ENCODE data around the gene PLXND1.

Gene PLXND1

GRCh38 chr3:129602730-129603560 is 3.5 kb downstream of the PLXND1 start:
- H3K27ac Mint-ChIP-seq, result no peak overlapping the region
- H3K4me3 Mint-ChIP-seq, result no peak overlapping the region
- H3K4me1 Mint-ChIP-seq, result peaks cover 17% of the 10 kb centered on the region
- no peak for ATAC-seq
- H3K36me3 Mint-ChIP-seq, result no peaks in the 10 kb centered on the region
- no peaks in the 10 kb centered on the region for H3K9me3 Mint-ChIP-seq
- H3K27me3 Mint-ChIP-seq, result peaks cover 36% of the 10 kb centered on the region

GRCh38 chr3:129602309-129602708 is 4.2 kb downstream of the PLXND1 start:
- Mint-ChIP-seq H3K4me3 (no peak overlapping the region), H3K27ac (no peak overlapping the region), H3K9me3 (no peaks in the 10 kb centered on the region), H3K4me1 (peaks cover 13% of the 10 kb centered on the region), H3K27me3 (peaks cover 30% of the 10 kb centered on the region), H3K36me3 (no peaks in the 10 kb centered on the region)
- no peak for ATAC-seq

- Mint-ChIP-seq H3K27ac (no peak overlapping the region), H3K4me3 (no peak overlapping the region), H3K9me3 (no peaks in the 10 kb centered on the region), H3K27me3 (peaks cover 24% of the 10 kb centered on the region), H3K4me1 (peaks cover 7% of the 10 kb centered on the region), H3K36me3 (no peaks in the 10 kb centered on the region)
- no peak for ATAC-seq
Measured at GRCh38 chr3:129601713-129602112, 4.8 kb downstream of the PLXND1 start.

- Mint-ChIP-seq H3K4me3 (no peak overlapping the region), H3K27ac (no peak overlapping the region), H3K36me3 (no peaks in the 10 kb centered on the region), H3K27me3 (peaks cover 15% of the 10 kb centered on the region), H3K4me1 (peaks cover under 1% of the 10 kb centered on the region), H3K9me3 (no peaks in the 10 kb centered on the region)
- ATAC-seq, result no peak
Measured at GRCh38 chr3:129600348-129600747, 6.1 kb downstream of the PLXND1 start.

- no peak for ATAC-seq
- H3K9me3 Mint-ChIP-seq, result no peaks in the 10 kb centered on the region
- no peaks in the 10 kb centered on the region for H3K4me1 Mint-ChIP-seq
- no peak overlapping the region for H3K27ac Mint-ChIP-seq
- H3K36me3 Mint-ChIP-seq, result no peaks in the 10 kb centered on the region
- H3K27me3 Mint-ChIP-seq, result peaks cover 8% of the 10 kb centered on the region
- no peak overlapping the region for H3K4me3 Mint-ChIP-seq
Measured at GRCh38 chr3:129599607-129600006, 6.9 kb downstream of the PLXND1 start.

- ATAC-seq, result no peak
- H3K36me3 Mint-ChIP-seq, result no peaks in the 10 kb centered on the region
- no peak overlapping the region for H3K27ac Mint-ChIP-seq
- peaks cover 8% of the 10 kb centered on the region for H3K27me3 Mint-ChIP-seq
- peaks cover under 1% of the 10 kb centered on the region for H3K4me1 Mint-ChIP-seq
- no peaks in the 10 kb centered on the region for H3K9me3 Mint-ChIP-seq
- H3K4me3 Mint-ChIP-seq, result no peak overlapping the region
Measured at GRCh38 chr3:129599073-129599472, 7.4 kb downstream of the PLXND1 start.

GRCh38 chr3:129598484-129598883 is 8.0 kb downstream of the PLXND1 start:
- no peak overlapping the region for H3K27ac Mint-ChIP-seq

GRCh38 chr3:129598000-129598381 is 8.5 kb downstream of the PLXND1 start:
- Mint-ChIP-seq H3K27ac (no peak overlapping the region), H3K4me1 (peaks cover 11% of the 10 kb centered on the region), H3K27me3 (peaks cover 16% of the 10 kb centered on the region), H3K36me3 (no peaks in the 10 kb centered on the region), H3K4me3 (no peak overlapping the region), H3K9me3 (no peaks in the 10 kb centered on the region)
- no peak for ATAC-seq

More at GRCh38 chr3:129598484-129598883, 8.0 kb downstream of the PLXND1 start:
- Mint-ChIP-seq H3K27me3 (peaks cover 11% of the 10 kb centered on the region), H3K4me3 (no peak overlapping the region), H3K9me3 (no peaks in the 10 kb centered on the region), H3K36me3 (no peaks in the 10 kb centered on the region), H3K4me1 (peaks cover 6% of the 10 kb centered on the region)
- no peak for ATAC-seq

GRCh38 chr3:129597087-129597999 is 9.1 kb downstream of the PLXND1 start:
- H3K9me3 Mint-ChIP-seq, result no peaks in the 10 kb centered on the region
- H3K36me3 Mint-ChIP-seq, result no peaks in the 10 kb centered on the region
- no peak for ATAC-seq
- peaks cover 14% of the 10 kb centered on the region for H3K4me1 Mint-ChIP-seq
- peaks cover 18% of the 10 kb centered on the region for H3K27me3 Mint-ChIP-seq
- H3K27ac Mint-ChIP-seq, result no peak overlapping the region
- H3K4me3 Mint-ChIP-seq, result no peak overlapping the region

GRCh38 chr3:129596194-129597086 is 10.0 kb downstream of the PLXND1 start:
- H3K4me1 Mint-ChIP-seq, result peaks cover 14% of the 10 kb centered on the region
- no peak for ATAC-seq

GRCh38 chr3:129595544-129596193 is 10.8 kb downstream of the PLXND1 start:
- ATAC-seq, result no peak
- no peak overlapping the region for H3K27ac Mint-ChIP-seq
- no peaks in the 10 kb centered on the region for H3K36me3 Mint-ChIP-seq
- H3K9me3 Mint-ChIP-seq, result no peaks in the 10 kb centered on the region
- no peak overlapping the region for H3K4me3 Mint-ChIP-seq
- H3K27me3 Mint-ChIP-seq, result peaks cover 27% of the 10 kb centered on the region
- peaks cover 14% of the 10 kb centered on the region for H3K4me1 Mint-ChIP-seq

More at GRCh38 chr3:129596194-129597086, 10.0 kb downstream of the PLXND1 start:
- Mint-ChIP-seq H3K4me3 (no peak overlapping the region), H3K36me3 (no peaks in the 10 kb centered on the region), H3K27ac (no peak overlapping the region), H3K27me3 (peaks cover 26% of the 10 kb centered on the region), H3K9me3 (no peaks in the 10 kb centered on the region)

- Mint-ChIP-seq H3K27me3 (peaks cover 27% of the 10 kb centered on the region), H3K4me1 (peaks cover 14% of the 10 kb centered on the region), H3K36me3 (no peaks in the 10 kb centered on the region), H3K4me3 (no peak overlapping the region), H3K9me3 (no peaks in the 10 kb centered on the region), H3K27ac (no peak overlapping the region)
- ATAC-seq, result no peak
Measured at GRCh38 chr3:129594907-129595390, 11.5 kb downstream of the PLXND1 start.

GRCh38 chr3:129594409-129594808 is 12.1 kb downstream of the PLXND1 start:
- ATAC-seq, result no peak
- Mint-ChIP-seq H3K27me3 (peaks cover 27% of the 10 kb centered on the region), H3K9me3 (no peaks in the 10 kb centered on the region), H3K4me3 (no peak overlapping the region), H3K4me1 (peaks cover 14% of the 10 kb centered on the region), H3K27ac (no peak overlapping the region), H3K36me3 (no peaks in the 10 kb centered on the region)

- H3K4me1 Mint-ChIP-seq, result peaks cover 14% of the 10 kb centered on the region
- H3K9me3 Mint-ChIP-seq, result no peaks in the 10 kb centered on the region
- no peak for ATAC-seq
- peaks cover 27% of the 10 kb centered on the region for H3K27me3 Mint-ChIP-seq
- no peak overlapping the region for H3K4me3 Mint-ChIP-seq
- H3K27ac Mint-ChIP-seq, result peak overlapping the region; percentile 9
- H3K36me3 Mint-ChIP-seq, result no peaks in the 10 kb centered on the region
Measured at GRCh38 chr3:129593595-129594339, 12.7 kb downstream of the PLXND1 start.

Data from stimulated activated memory B cell treated with anti-CD40 and anti-IgM and Interleukin-4, amounts not matched to agents 10 μg/mL and 1 μg/mL and 100 μg/mL, for 72 hours (primary cell).